HepG2 (cell line): Measurements from ENCODE around the gene UBE2C. TPM values are rescaled to one million over a fixed set of nuclear protein-coding genes. Genes with fewer than 3 reads are reported as not detected.

Source experiments
- ATAC-seq: fragments of 200-7000 bp; cut with Tn5 transposase; 3 replicates; pipeline ENCODE4 v1.9.1; 2020; ENCODE audit warnings: mild to moderate bottlenecking, moderate library complexity
- BruUV-seq: library from RNA; stranded (reverse); fragments of 400-500 nt; replicated peaks from 2 replicates; lab custom pipeline; 2021; lab: Mats Ljungman, UMichigan
- CTCF ChIA-PET: fragments of 300-600 bp; formaldehyde crosslinking; extraction: SDS; loops from one replicate; lab custom pipeline; 2021; ENCODE audit warnings: low total read pairs, inconsistent platforms, low intra/inter-chr PET ratio; lab: Yijun Ruan, JAX
- POLR2A ChIA-PET: fragments of 350-600 bp; sonication (Branson Sonifier 250); formaldehyde crosslinking; loops from one replicate; lab custom pipeline; 2020; ENCODE audit warnings: antibody characterized with exemption, inconsistent platforms; lab: Yijun Ruan, JAX
- DNase-seq: peaks from one replicate; pipeline ENCODE4 v3.0.0-alpha.2; 2015; ENCODE audit warnings: low spot score
- FAIRE-seq: peaks from 3 replicates; lab custom pipeline; 2011; peaks lifted over from hg19 to GRCh38; lab: Jason Lieb, UNC
- H2AFZ ChIP-seq: one replicate; pipeline ENCODE4 v1.6.1; 2011; ENCODE audit warnings: low read length, inconsistent platforms
- H3K27ac ChIP-seq: fragments of 300-600 bp; 3 replicates; pipeline ENCODE4 v1.8.0; 2011; ENCODE audit warnings: mixed run types, mild to moderate bottlenecking, mixed read lengths, low read length, inconsistent platforms; ENCODE audit not compliant: insufficient read depth; ENCODE audit errors: extremely low read length
- H3K27me3 ChIP-seq, 2 experiments: fragments of 200-600 bp in 1 of 2; 2 replicates in 1 of 2; 3 replicates in 1 of 2; pipeline versions ENCODE4 v1.6.0 to v1.8.0; 2011; ENCODE audit warnings: low read length in 2 of 2, mild to moderate bottlenecking in 2 of 2, moderate library complexity in 2 of 2, inconsistent platforms in 1 of 2; ENCODE audit not compliant: insufficient read depth in 2 of 2, control insufficient read depth in 1 of 2
- H3K36me3 ChIP-seq, 2 experiments: fragments of 200-600 bp in 1 of 2; replicated peaks in 1 of 2; 2 replicates in 1 of 2; 3 replicates in 1 of 2; pipeline versions ENCODE4 v1.5.1 to v1.8.0; 2011; ENCODE audit warnings: low read length in 2 of 2, inconsistent platforms in 1 of 2; ENCODE audit not compliant: insufficient read depth in 2 of 2, control insufficient read depth in 1 of 2
- H3K4me1 ChIP-seq: 2 replicates; pipeline ENCODE4 v1.5.1; 2012; ENCODE audit warnings: low read length, inconsistent platforms; ENCODE audit not compliant: insufficient read depth
- H3K4me2 ChIP-seq: 2 replicates; pipeline ENCODE4 v1.6.0; 2011; ENCODE audit warnings: low read depth, low read length, inconsistent platforms
- H3K4me3 ChIP-seq, 3 experiments: fragments of 200-600 bp in 1 of 3; sonication (generic), shearing (Covaris generic) in 1 of 3; replicated peaks in 1 of 3; 2 replicates each; pipeline ENCODE4 v1.5.1; 2011 to 2016; ENCODE audit warnings: low read length in 3 of 3, inconsistent platforms in 2 of 3, low read depth in 2 of 3, mild to moderate bottlenecking in 2 of 3, control low read depth in 1 of 3, mixed read lengths in 1 of 3; ENCODE audit not compliant: insufficient read depth in 1 of 3
- H3K79me2 ChIP-seq: one replicate; pipeline ENCODE4 v1.6.1; 2011; ENCODE audit warnings: low read length, inconsistent platforms; ENCODE audit not compliant: insufficient read depth
- H3K9ac ChIP-seq: 2 replicates; pipeline ENCODE4 v1.6.0; 2011; ENCODE audit warnings: mild to moderate bottlenecking, low read depth, low read length, inconsistent platforms; ENCODE audit not compliant: insufficient read depth
- H3K9me3 ChIP-seq: 2 replicates; pipeline ENCODE4 v1.5.1; 2012; ENCODE audit warnings: mild to moderate bottlenecking, low read length
- H4K20me1 ChIP-seq: 2 replicates; pipeline ENCODE4 v1.6.0; 2011; ENCODE audit warnings: inconsistent platforms, mild to moderate bottlenecking, low read length, moderate library complexity; ENCODE audit not compliant: insufficient read depth
- FOXO1 ChIP-seq: sonication (generic); formaldehyde crosslinking; IDR thresholded peaks from 2 replicates; pipeline ENCODE4 v1.4.0; 2020; ENCODE audit warnings: missing genetic modification reagents
- KDM5A ChIP-seq: fragments of 200-600 bp; sonication (generic); IDR thresholded peaks from 2 replicates; pipeline ENCODE4 v1.7.0; 2018; ENCODE audit warnings: antibody characterized with exemption, mild to moderate bottlenecking, low read length, borderline replicate concordance
- MAF1 ChIP-seq: sonication (generic); formaldehyde crosslinking; IDR thresholded peaks from 2 replicates; pipeline ENCODE4 v1.5.0; 2020; ENCODE audit warnings: missing genetic modification reagents, borderline replicate concordance
- NONO ChIP-seq, 2 experiments: fragments of 450-650 bp in 1 of 2; sonication (generic) in 1 of 2; formaldehyde crosslinking in 1 of 2; IDR thresholded peaks in 1 of 2; conservative IDR thresholded peaks in 1 of 2; 2 replicates each; pipeline versions ENCODE4 v1.6.1 to v1.8.0; 2017 to 2022; ENCODE audit warnings: mild to moderate bottlenecking in 1 of 2, missing genetic modification reagents in 1 of 2, moderate library complexity in 1 of 2
- PAF1 ChIP-seq: IDR thresholded peaks from 2 replicates; pipeline ENCODE4 v1.6.1; 2016; ENCODE audit warnings: missing genetic modification reagents, missing compliant biosample characterization
- SOX13 ChIP-seq, 3 experiments: fragments of 450-650 bp in 1 of 3; sonication (generic) in 1 of 3; formaldehyde crosslinking in 1 of 3; IDR thresholded peaks in 2 of 3; conservative IDR thresholded peaks in 1 of 3; 2 replicates each; pipeline versions ENCODE4 v1.5.0 to v1.6.1; 2016 to 2020; ENCODE audit warnings: antibody characterized with exemption in 1 of 3, mild to moderate bottlenecking in 1 of 3, missing compliant biosample characterization in 1 of 3, missing genetic modification reagents in 1 of 3, moderate library complexity in 1 of 3
- SRSF9 ChIP-seq: fragments of 200-400 bp; formaldehyde crosslinking; IDR thresholded peaks from 2 replicates; pipeline ENCODE4 v1.6.1; 2018; ENCODE audit warnings: borderline replicate concordance, mild to moderate bottlenecking, low read depth, low read length; ENCODE audit not compliant: insufficient read depth, poor library complexity, severe bottlenecking
- STAG1 ChIP-seq: sonication (generic); formaldehyde crosslinking; IDR thresholded peaks from 2 replicates; pipeline ENCODE4 v1.4.0; 2020; ENCODE audit warnings: missing genetic modification reagents
- TARDBP ChIP-seq: sonication (generic); formaldehyde crosslinking; IDR thresholded peaks from 2 replicates; pipeline ENCODE4 v1.8.0; 2022; ENCODE audit warnings: mild to moderate bottlenecking, missing genetic modification reagents
- TOE1 ChIP-seq: sonication (generic); formaldehyde crosslinking; IDR thresholded peaks from 2 replicates; pipeline ENCODE4 v1.4.0; 2020; ENCODE audit warnings: mild to moderate bottlenecking, missing genetic modification reagents
- ZBTB20 ChIP-seq: sonication (generic); formaldehyde crosslinking; IDR thresholded peaks from 2 replicates; pipeline ENCODE4 v1.8.1; 2023; ENCODE audit warnings: missing genetic modification reagents, low read depth, mild to moderate bottlenecking, borderline replicate concordance
- ZNF331 ChIP-seq: sonication (generic); formaldehyde crosslinking; IDR thresholded peaks from 2 replicates; pipeline ENCODE4 v1.4.0; 2020; ENCODE audit warnings: missing genetic modification reagents
- ZNF530 ChIP-seq: sonication (generic); formaldehyde crosslinking; IDR thresholded peaks from 2 replicates; pipeline ENCODE4 v1.5.0; 2020; ENCODE audit warnings: low read depth, mild to moderate bottlenecking, missing genetic modification reagents
- WGBS: methylation state at CpG from one replicate; pipeline ENCODE4 v1.1.6; 2017; ENCODE audit warnings: low lambda C conversion rate; 5-methylcytosine and 5-hydroxymethylcytosine counted together
- in situ Hi-C: cut with HindIII; loops from 2 replicates; pipeline ENCODE4 v1.10.0; 2017; ENCODE audit warnings: low pct_unique_long_range_greater_than_20kb; ENCODE audit not compliant: extremely low pct_ligation_motif_present
- intact Hi-C: fragments of 100-400 bp; cut with micrococcal nuclease; formaldehyde crosslinking; loops from one replicate; pipeline ENCODE4 v1.10.0; 2022; ENCODE audit not compliant: unreplicated experiment
- polyA plus RNA-seq, 8 experiments: library from polyadenylated mRNA; depleted of rRNA in 3 of 8; stranded (reverse) in 7 of 8; unstranded in 1 of 8; fragments of >200 nt; fragmentation: Illumina TruSeq in 4 of 8; extraction: Trizol in 4 of 8; gene quantifications; 2 replicates each; pipeline versions ENCODE4 v1.2.1 to v1.2.3, GENCODE V29; 2011 to 2016; ENCODE audit warnings: low read depth in 4 of 8, missing spikeins in 1 of 8, mixed read lengths in 1 of 8; ENCODE audit not compliant: insufficient read depth in 1 of 8
- total RNA-seq, 5 experiments: library from RNA; depleted of rRNA; stranded (reverse); fragments of >200 nt; fragmentation: Illumina TruSeq; extraction: Trizol; gene quantifications; 2 replicates each; pipeline ENCODE4 v1.2.3, GENCODE V29; 2016; ENCODE audit warnings: low read depth in 1 of 5
- TF ChIP-seq, protein P1 (sequence below): sonication (generic); formaldehyde crosslinking; IDR thresholded peaks from 2 replicates; pipeline ENCODE4 v1.4.0; 2020; ENCODE audit warnings: missing genetic modification reagents, borderline replicate concordance
- TF ChIP-seq, protein P2 (sequence below): sonication (generic); formaldehyde crosslinking; IDR thresholded peaks from 2 replicates; pipeline ENCODE4 v1.8.1; 2023; ENCODE audit warnings: mild to moderate bottlenecking, missing genetic modification reagents, borderline replicate concordance
- TF ChIP-seq, protein P3 (sequence below): IDR thresholded peaks from 2 replicates; pipeline ENCODE4 v1.6.1; 2016; ENCODE audit warnings: mild to moderate bottlenecking, missing biosample characterization, missing genetic modification reagents
- TF ChIP-seq, protein P4 (sequence below): sonication (generic); formaldehyde crosslinking; IDR thresholded peaks from 2 replicates; pipeline ENCODE4 v1.4.0; 2020; ENCODE audit warnings: missing genetic modification reagents

UBE2C gene
- total and polyA plus RNA-seq, 2 of the 13 experiments (the other 11 are each of a cell fraction or from before 2014, with no cell fraction given) = 100 to 123 TPM

DNA sequence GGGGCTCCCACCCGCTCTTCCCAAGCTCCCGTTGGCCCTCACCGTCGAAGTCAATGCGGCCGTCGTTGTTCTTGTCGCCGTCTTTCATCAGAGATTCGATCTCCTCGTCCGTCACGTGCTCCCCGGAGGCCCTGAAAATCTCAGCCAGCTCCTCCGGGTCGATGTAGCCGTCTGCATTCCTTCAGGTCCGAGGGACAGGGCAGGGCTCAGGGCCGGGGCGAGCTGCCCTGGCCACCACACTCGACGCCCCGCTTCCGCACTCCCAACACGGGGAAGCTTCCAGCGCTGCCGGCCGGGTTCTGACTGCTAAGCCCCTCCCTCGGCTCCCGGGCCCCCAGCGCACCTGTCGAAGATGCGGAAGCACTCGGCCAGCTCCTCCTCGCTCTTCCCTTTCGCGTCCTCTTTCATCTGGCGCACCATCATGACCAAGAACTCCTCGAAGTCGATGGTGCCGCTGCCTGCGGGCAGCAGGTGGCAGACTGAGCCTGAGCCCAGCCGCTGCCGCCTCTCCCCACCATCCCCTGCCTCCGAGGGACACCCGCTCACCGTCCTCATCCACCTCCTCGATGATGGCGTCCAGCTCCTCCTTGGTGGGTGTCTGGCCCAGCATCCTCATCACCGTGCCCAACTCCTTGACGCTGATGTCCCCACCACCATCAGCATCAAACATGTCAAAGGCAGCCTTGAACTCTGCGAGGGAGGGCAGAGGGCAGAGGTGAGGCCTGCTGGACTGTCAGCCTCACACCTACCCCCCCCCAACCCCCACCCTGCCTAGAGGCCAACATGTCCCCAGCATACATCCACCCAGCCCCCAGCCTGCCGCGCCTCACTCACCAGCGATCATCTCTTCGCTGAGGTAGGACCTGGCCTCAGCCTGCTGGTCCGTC is 11.7 kb downstream of the UBE2C start:
- peak overlapping the region; percentile 56 for H3K4me2 ChIP-seq
- POLR2A ChIA-PET = interaction anchor here (0.8 to 1.7 kb wide), 4 partner anchors 9 to 146 kb away, joined by 3 to 6 read pairs (median 4); partner anchors contain the start of gene SNX21
- in situ Hi-C loops (no loop called here), intact Hi-C loops (loop anchor here (2.0 kb wide), 1 partner anchor 139 kb away; no protein-coding TSS in a partner anchor)
- CTCF ChIA-PET = interaction anchor here (0.7 to 2.4 kb wide), 3 partner anchors 9 to 139 kb away, joined by 3 to 15 read pairs (median 4); partner anchors contain the start of genes CTSA, NEURL2 and SNX21
- 60% methylated on average over 57 of the region's 57 CpGs for WGBS
- ATAC-seq (peak; percentile 71), DNase-seq (peak; percentile 51), FAIRE-seq (peak; percentile 39)
- H2AFZ ChIP-seq = no peak overlapping the region
- no peak overlapping the region for H3K27ac ChIP-seq
- H3K79me2 ChIP-seq = no peaks in the 10 kb centered on the region
- H3K4me1 ChIP-seq = peaks cover 61% of the 10 kb centered on the region
- H3K9me3 ChIP-seq = no peaks in the 10 kb centered on the region
- H4K20me1 ChIP-seq = no peaks in the 10 kb centered on the region
- no peaks in the 10 kb centered on the region for H3K36me3 ChIP-seq
- BruUV-seq = no TSS peak
- no peaks in the 10 kb centered on the region for H3K27me3 ChIP-seq
- H3K4me3 ChIP-seq = peak overlapping the region in 1 of 3 experiments; percentile 28; a peak in 1 of 6 replicates
- no peak overlapping the region for H3K9ac ChIP-seq
- TF ChIP-seq SRSF9 (no peak), KDM5A (no peak), NONO (IDR thresholded peaks at IDR 0.05) (no peak), NONO (CRISPR knock-in tag; conservative IDR thresholded peaks at IDR 0.05) (peak; percentile 57), ZNF331 (CRISPR knock-in tag) (0 out of 2 replicates have a peak, but pooled peaks have one; percentile 55), FOXO1 (peak; percentile 57; the same call in 1 of the 2 replicates), TOE1 (CRISPR knock-in tag) (no peak), STAG1 (peak; percentile 98), SOX13 (IDR thresholded peaks at IDR 0.05) (no peak), SOX13 (CRISPR knock-in tag; conservative IDR thresholded peaks at IDR 0.05 in 1 of 2, IDR thresholded peaks at IDR 0.05 in 1 of 2) (no peak), MAF1 (CRISPR knock-in tag) (no peak), ZBTB20 (CRISPR knock-in tag) (0 out of 2 replicates have a peak, but pooled peaks have one; percentile 63), ZNF530 (CRISPR knock-in tag) (no peak), PAF1 (CRISPR knock-in tag) (no peak), TARDBP (CRISPR knock-in tag) (peak; percentile 52; the same call in 1 of the 2 replicates)
- TF ChIP-seq, protein P1, sequence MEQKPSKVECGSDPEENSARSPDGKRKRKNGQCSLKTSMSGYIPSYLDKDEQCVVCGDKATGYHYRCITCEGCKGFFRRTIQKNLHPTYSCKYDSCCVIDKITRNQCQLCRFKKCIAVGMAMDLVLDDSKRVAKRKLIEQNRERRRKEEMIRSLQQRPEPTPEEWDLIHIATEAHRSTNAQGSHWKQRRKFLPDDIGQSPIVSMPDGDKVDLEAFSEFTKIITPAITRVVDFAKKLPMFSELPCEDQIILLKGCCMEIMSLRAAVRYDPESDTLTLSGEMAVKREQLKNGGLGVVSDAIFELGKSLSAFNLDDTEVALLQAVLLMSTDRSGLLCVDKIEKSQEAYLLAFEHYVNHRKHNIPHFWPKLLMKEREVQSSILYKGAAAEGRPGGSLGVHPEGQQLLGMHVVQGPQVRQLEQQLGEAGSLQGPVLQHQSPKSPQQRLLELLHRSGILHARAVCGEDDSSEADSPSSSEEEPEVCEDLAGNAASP (CRISPR knock-in tag) = peak; percentile 34; the same call in 1 of the 2 replicates
- TF ChIP-seq, protein P2, sequence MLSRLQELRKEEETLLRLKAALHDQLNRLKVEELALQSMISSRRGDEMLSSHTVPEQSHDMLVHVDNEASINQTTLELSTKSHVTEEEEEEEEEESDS = no peak
- TF ChIP-seq, protein P3, sequence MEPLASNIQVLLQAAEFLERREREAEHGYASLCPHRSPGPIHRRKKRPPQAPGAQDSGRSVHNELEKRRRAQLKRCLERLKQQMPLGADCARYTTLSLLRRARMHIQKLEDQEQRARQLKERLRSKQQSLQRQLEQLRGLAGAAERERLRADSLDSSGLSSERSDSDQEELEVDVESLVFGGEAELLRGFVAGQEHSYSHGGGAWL = peak; percentile 27; the same call in 1 of the 2 replicates
- TF ChIP-seq, protein P4, sequence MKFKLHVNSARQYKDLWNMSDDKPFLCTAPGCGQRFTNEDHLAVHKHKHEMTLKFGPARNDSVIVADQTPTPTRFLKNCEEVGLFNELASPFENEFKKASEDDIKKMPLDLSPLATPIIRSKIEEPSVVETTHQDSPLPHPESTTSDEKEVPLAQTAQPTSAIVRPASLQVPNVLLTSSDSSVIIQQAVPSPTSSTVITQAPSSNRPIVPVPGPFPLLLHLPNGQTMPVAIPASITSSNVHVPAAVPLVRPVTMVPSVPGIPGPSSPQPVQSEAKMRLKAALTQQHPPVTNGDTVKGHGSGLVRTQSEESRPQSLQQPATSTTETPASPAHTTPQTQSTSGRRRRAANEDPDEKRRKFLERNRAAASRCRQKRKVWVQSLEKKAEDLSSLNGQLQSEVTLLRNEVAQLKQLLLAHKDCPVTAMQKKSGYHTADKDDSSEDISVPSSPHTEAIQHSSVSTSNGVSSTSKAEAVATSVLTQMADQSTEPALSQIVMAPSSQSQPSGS (CRISPR knock-in tag) = 0 out of 2 replicates have a peak, but pooled peaks have one; percentile 43
